ENCODE measurements around the gene CNPY2. TPM values are rescaled to one million over a fixed set of nuclear protein-coding genes. Genes with fewer than 3 reads are reported as not detected.

The CNPY2 gene
- 65.6 TPM for total RNA-seq

- TF ChIP-seq POLR2A (IDR thresholded peaks at IDR 0.05) (peak in 1 of 2 donors; percentile 35), CTCF (IDR thresholded peaks at IDR 0.05) (no peak), POLR2AphosphoS5 (IDR thresholded peaks at IDR 0.05; ENCODE audit: insufficient read depth in 1 of 2, low read depth in 1 of 2) (peak; percentile 82 to 91)
- peak in 1 of 2 donors; percentile 96 for DNase-seq (ENCODE audit: extremely low spot score in 2 of 2)
- H3K27me3 ChIP-seq: no peaks in the 10 kb centered on the region
- intact Hi-C loops (cut with DNase I): loop anchor here (1.0 kb wide), 1 partner anchor 46 kb away; the partner anchor contains the start of gene APOF
- H3K4me3 ChIP-seq: peak within 1 kb of the TSS; percentile 53 to 81
- H3K27ac ChIP-seq: peak within 1 kb of the TSS; percentile 78
- H3K9me3 ChIP-seq: no peaks in the 10 kb centered on the region
- H3K36me3 ChIP-seq: peaks cover 0 to 23% of the 10 kb centered on the region in 2 donors
- H3K4me1 ChIP-seq: peaks cover 8% of the 10 kb centered on the region
These were observed at the start of gene CNPY2 for GRCh38 chr12:56315622-56316473. TSS of gene CNPY2 (minus strand) at chr12:56315988. CDS start at chr12:56315217, 771 bp downstream.

- TF ChIP-seq POLR2AphosphoS5 (IDR thresholded peaks at IDR 0.05; ENCODE audit: insufficient read depth in 1 of 2, low read depth in 1 of 2) (no peak), CTCF (IDR thresholded peaks at IDR 0.05) (no peak), POLR2A (IDR thresholded peaks at IDR 0.05) (no peak)
- no peaks in the 10 kb centered on the region for H3K27me3 ChIP-seq
- H3K9me3 ChIP-seq: no peaks in the 10 kb centered on the region
- H3K36me3 ChIP-seq: no peaks in the 10 kb centered on the region
- DNase-seq (ENCODE audit: extremely low spot score in 2 of 2): no peak
- H3K4me1 ChIP-seq: peaks cover 15% of the 10 kb centered on the region
- no peak within 1 kb of the TSS for H3K4me3 ChIP-seq
- H3K27ac ChIP-seq: no peak within 1 kb of the TSS
- intact Hi-C loops (cut with DNase I): loop anchor here (1.0 kb wide), 1 partner anchor 47 kb away; the partner anchor contains the start of gene CNPY2
These were observed 46.6 kb upstream of the CNPY2 start, which contains the start of gene APOF for GRCh38 chr12:56362130-56363059. TSS of gene APOF (minus strand) at chr12:56362857. CDS start at chr12:56362745, 112 bp downstream.

- no peaks in the 10 kb centered on the region for H3K36me3 ChIP-seq
- intact Hi-C loops (cut with DNase I): loop anchor here (1.0 kb wide), 1 partner anchor 46 kb away; the partner anchor contains the start of gene CNPY2
- H3K9me3 ChIP-seq: no peaks in the 10 kb centered on the region
- TF ChIP-seq CTCF (IDR thresholded peaks at IDR 0.05) (no peak), POLR2AphosphoS5 (IDR thresholded peaks at IDR 0.05; ENCODE audit: insufficient read depth in 1 of 2, low read depth in 1 of 2) (no peak), POLR2A (IDR thresholded peaks at IDR 0.05) (no peak)
- H3K4me3 ChIP-seq: no peak overlapping the region
- DNase-seq (ENCODE audit: extremely low spot score in 2 of 2): no peak
- peaks cover 23% of the 10 kb centered on the region for H3K4me1 ChIP-seq
- no peaks in the 10 kb centered on the region for H3K27me3 ChIP-seq
- no peak overlapping the region for H3K27ac ChIP-seq
These were observed 45.8 kb upstream of the CNPY2 start for GRCh38 chr12:56361487-56362129.

GRCh38 chr12:56359851-56360767, 44.3 kb upstream of the CNPY2 start, which contains the start of gene STAT2:
TSS of gene STAT2 (minus strand) at chr12:56360107. CDS start at chr12:56356571, 3,536 bp downstream.
- Histone ChIP-seq H3K4me1 (peaks cover 25% of the 10 kb centered on the region), H3K27me3 (no peaks in the 10 kb centered on the region), H3K4me3 (peak within 1 kb of the TSS; percentile 73 to 79), H3K9me3 (no peaks in the 10 kb centered on the region), H3K27ac (peak within 1 kb of the TSS; percentile 86), H3K36me3 (peaks cover 3 to 14% of the 10 kb centered on the region in 2 donors)
- peak; percentile 100 for DNase-seq (ENCODE audit: extremely low spot score in 2 of 2)
- TF ChIP-seq CTCF (IDR thresholded peaks at IDR 0.05) (no peak), POLR2A (IDR thresholded peaks at IDR 0.05) (peak in 1 of 2 donors; percentile 48), POLR2AphosphoS5 (IDR thresholded peaks at IDR 0.05; ENCODE audit: insufficient read depth in 1 of 2, low read depth in 1 of 2) (peak; percentile 93 to 100)
- intact Hi-C loops (cut with DNase I): no loop called here
